IMR-90 (cell line): ENCODE measurements around the gene FAM20A. TPM values are rescaled to one million over a fixed set of nuclear protein-coding genes. Genes with fewer than 3 reads are reported as not detected.

ENCODE experiments used
- ATAC-seq: fragments of 200-7000 bp; cut with Tn5 transposase; 2 replicates; pipeline ENCODE4 v1.9.1; 2020; ENCODE audit warnings: low read depth, mild to moderate bottlenecking, moderate library complexity
- BruUV-seq: library from RNA; stranded (reverse); fragments of 400-500 nt; replicated peaks from 2 replicates; lab custom pipeline; 2021; lab: Mats Ljungman, UMichigan
- CTCF ChIA-PET: fragments of 300-600 bp; formaldehyde crosslinking; extraction: SDS; loops from one replicate; lab custom pipeline; 2021; ENCODE audit warnings: antibody characterized with exemption; lab: Yijun Ruan, JAX
- POLR2A ChIA-PET: fragments of 300-600 bp; sonication (Branson Sonifier 250); formaldehyde crosslinking; loops from one replicate; lab custom pipeline; 2022; ENCODE audit warnings: antibody characterized with exemption; ENCODE audit not compliant: unreplicated experiment; lab: Charles Lee
- DNase-seq: peaks from one replicate; pipeline ENCODE4 v3.0.0; 2013
- H2AFZ ChIP-seq: replicated peaks from 2 replicates; pipeline ENCODE3; 2013; ENCODE audit warnings: low read length, mild to moderate bottlenecking; ENCODE audit not compliant: poor library complexity
- H2AK5ac ChIP-seq: 2 replicates; pipeline ENCODE4 v1.6.1; 2013; ENCODE audit warnings: low read depth, low read length, inconsistent platforms
- H2AK9ac ChIP-seq: replicated peaks from 2 replicates; pipeline ENCODE3; 2013; ENCODE audit warnings: mild to moderate bottlenecking, low read depth, low read length, moderate library complexity; ENCODE audit not compliant: poor library complexity
- H2BK120ac ChIP-seq: 2 replicates; pipeline ENCODE4 v1.6.1; 2013; ENCODE audit warnings: low read depth, low read length, inconsistent platforms
- H2BK15ac ChIP-seq: 3 replicates; pipeline ENCODE4 v1.6.1; 2013; ENCODE audit warnings: low read depth, low read length, inconsistent platforms
- H2BK20ac ChIP-seq: 2 replicates; pipeline ENCODE4 v1.6.1; 2013; ENCODE audit warnings: low read depth, mild to moderate bottlenecking, inconsistent platforms, low read length, moderate library complexity
- H2BK5ac ChIP-seq: 2 replicates; pipeline ENCODE4 v1.6.1; 2013; ENCODE audit warnings: mild to moderate bottlenecking, low read depth, low read length, inconsistent platforms; ENCODE audit not compliant: poor library complexity, severe bottlenecking
- H3K14ac ChIP-seq: replicated peaks from 2 replicates; pipeline ENCODE4 v1.6.1; 2013; ENCODE audit warnings: low read depth, low read length, inconsistent platforms
- H3K18ac ChIP-seq: 2 replicates; pipeline ENCODE4 v1.6.1; 2013; ENCODE audit warnings: low read depth, low read length, control low read depth
- H3K23ac ChIP-seq: 2 replicates; pipeline ENCODE4 v1.6.1; 2013; ENCODE audit warnings: low read depth, low read length, inconsistent platforms
- H3K27ac ChIP-seq: 2 replicates; pipeline ENCODE4 v1.5.1; 2013; ENCODE audit warnings: mild to moderate bottlenecking, control low read depth, low read length; ENCODE audit not compliant: insufficient read depth
- H3K27me3 ChIP-seq: 2 replicates; pipeline ENCODE4 v1.6.1; 2013; ENCODE audit warnings: low read length; ENCODE audit not compliant: control insufficient read depth, insufficient read depth
- H3K36me3 ChIP-seq: 2 replicates; pipeline ENCODE4 v1.6.1; 2013; ENCODE audit warnings: low read length, mixed read lengths; ENCODE audit not compliant: control insufficient read depth, insufficient read depth
- H3K4ac ChIP-seq: 2 replicates; pipeline ENCODE4 v1.6.1; 2013; ENCODE audit warnings: low read depth, low read length, inconsistent platforms
- H3K4me1 ChIP-seq: 2 replicates; pipeline ENCODE4 v1.6.1; 2013; ENCODE audit warnings: low read length, mixed read lengths; ENCODE audit not compliant: control insufficient read depth, insufficient read depth
- H3K4me2 ChIP-seq: 2 replicates; pipeline ENCODE4 v1.6.1; 2013; ENCODE audit warnings: low read depth, mild to moderate bottlenecking, control low read depth, low read length, moderate library complexity
- H3K4me3 ChIP-seq: 2 replicates; pipeline ENCODE4 v1.5.1; 2013; ENCODE audit warnings: low read depth, mild to moderate bottlenecking, control low read depth, low read length, moderate library complexity; ENCODE audit not compliant: insufficient read depth
- H3K56ac ChIP-seq: 2 replicates; pipeline ENCODE4 v1.6.1; 2013; ENCODE audit warnings: low read length, inconsistent platforms; ENCODE audit not compliant: insufficient read depth; ENCODE audit errors: extremely low read depth
- H3K79me1 ChIP-seq, 2 experiments: 2 replicates each; pipeline ENCODE4 v1.6.1; 2013; ENCODE audit warnings: low read length in 2 of 2, inconsistent platforms in 1 of 2, low read depth in 1 of 2
- H3K9ac ChIP-seq: 2 replicates; pipeline ENCODE4 v1.6.1; 2013; ENCODE audit warnings: low read depth, low read length, control low read depth
- H3K9me1 ChIP-seq: 2 replicates; pipeline ENCODE4 v1.6.1; 2013; ENCODE audit warnings: low read length, inconsistent platforms; ENCODE audit not compliant: insufficient read depth
- H3K9me3 ChIP-seq: 2 replicates; pipeline ENCODE4 v1.6.1; 2013; ENCODE audit warnings: low read length; ENCODE audit not compliant: control insufficient read depth, insufficient read depth
- H4K20me1 ChIP-seq: 2 replicates; pipeline ENCODE4 v1.6.1; 2013; ENCODE audit warnings: low read length, inconsistent platforms; ENCODE audit not compliant: insufficient read depth
- H4K5ac ChIP-seq: 2 replicates; pipeline ENCODE4 v1.6.1; 2013; ENCODE audit warnings: mild to moderate bottlenecking, low read depth, low read length, control low read depth
- H4K8ac ChIP-seq, 2 experiments: 2 replicates each; pipeline ENCODE4 v1.6.1; 2013; ENCODE audit warnings: low read depth in 2 of 2, low read length in 2 of 2, control low read depth in 1 of 2, inconsistent platforms in 1 of 2
- H4K91ac ChIP-seq: 2 replicates; pipeline ENCODE4 v1.6.1; 2013; ENCODE audit warnings: low read depth, low read length, inconsistent platforms; ENCODE audit not compliant: insufficient read depth
- BHLHE40 ChIP-seq: fragments of 150-350 bp; IDR thresholded peaks from 2 replicates; pipeline ENCODE4 v1.6.1; 2016; ENCODE audit warnings: mild to moderate bottlenecking, low read depth, low read length
- CEBPB ChIP-seq: IDR thresholded peaks from 2 replicates; pipeline ENCODE4 v1.6.1; 2012; ENCODE audit warnings: low read depth, low read length, improper control_type of control experiment
- CHD1 ChIP-seq: IDR thresholded peaks from 2 replicates; pipeline ENCODE4 v1.6.1; 2012; ENCODE audit warnings: low read depth, low read length, improper control_type of control experiment
- CTCF ChIP-seq: conservative IDR thresholded peaks from 2 replicates; pipeline ENCODE4 v1.5.1; 2012; ENCODE audit warnings: mild to moderate bottlenecking, low read depth, low read length, improper control_type of control experiment
- ELK1 ChIP-seq: fragments of 150-350 bp; IDR thresholded peaks from 2 replicates; pipeline ENCODE4 v1.6.1; 2016; ENCODE audit warnings: low read depth, mild to moderate bottlenecking, low read length, moderate library complexity, borderline replicate concordance
- FOS ChIP-seq: fragments of 150-350 bp; IDR thresholded peaks from 2 replicates; pipeline ENCODE4 v1.6.1; 2016; ENCODE audit warnings: low read depth, low read length
- MAFK ChIP-seq: IDR thresholded peaks from 2 replicates; pipeline ENCODE4 v1.6.1; 2012; ENCODE audit warnings: low read depth, low read length, improper control_type of control experiment
- MAZ ChIP-seq: IDR thresholded peaks from 2 replicates; pipeline ENCODE4 v1.6.1; 2012; ENCODE audit warnings: low read depth, mild to moderate bottlenecking, low read length, improper control_type of control experiment, moderate library complexity, borderline replicate concordance
- MXI1 ChIP-seq: IDR thresholded peaks from 2 replicates; pipeline ENCODE4 v1.6.1; 2012; ENCODE audit warnings: low read depth, mild to moderate bottlenecking, low read length, moderate library complexity, borderline replicate concordance
- NFE2L2 ChIP-seq: fragments of 150-350 bp; IDR thresholded peaks from 2 replicates; pipeline ENCODE4 v1.6.1; 2016; ENCODE audit warnings: low read depth, mild to moderate bottlenecking, low read length
- POLR2A ChIP-seq: IDR thresholded peaks from 2 replicates; pipeline ENCODE4 v1.6.1; 2012; ENCODE audit warnings: mild to moderate bottlenecking, low read depth, low read length
- RAD21 ChIP-seq: IDR thresholded peaks from 2 replicates; pipeline ENCODE4 v1.6.1; 2012; ENCODE audit warnings: low read length, improper control_type of control experiment
- RCOR1 ChIP-seq: IDR thresholded peaks from 2 replicates; pipeline ENCODE4 v1.6.1; 2012; ENCODE audit warnings: mild to moderate bottlenecking, low read length, improper control_type of control experiment; ENCODE audit not compliant: insufficient replicate concordance
- RFX5 ChIP-seq: IDR thresholded peaks from 2 replicates; pipeline ENCODE4 v1.8.0; 2012; ENCODE audit warnings: low read depth, mild to moderate bottlenecking, low read length, moderate library complexity
- SMC3 ChIP-seq: fragments of 150-350 bp; IDR thresholded peaks from 2 replicates; pipeline ENCODE4 v1.6.1; 2016; ENCODE audit warnings: low read depth, mild to moderate bottlenecking, antibody characterized with exemption, low read length, moderate library complexity
- USF2 ChIP-seq: fragments of 150-350 bp; IDR thresholded peaks from 2 replicates; pipeline ENCODE4 v1.6.1; 2017; ENCODE audit warnings: mild to moderate bottlenecking, antibody characterized with exemption, low read length, low read depth
- WGBS, 2 experiments: methylation state at CpG; one replicate each; pipeline versions ENCODE4 v1.1.5 to v1.1.7; 2013; ENCODE audit warnings: missing lambda C conversion rate in 2 of 2; ENCODE audit not compliant: insufficient read length in 1 of 2; ENCODE audit errors: extremely low coverage in 2 of 2; 5-methylcytosine and 5-hydroxymethylcytosine counted together
- dilution Hi-C: fragments of 300-500 bp; cut with HindIII; formaldehyde crosslinking; loops from one replicate; pipeline ENCODE4 v1.14.3; 2018; ENCODE audit warnings: low sequenced_read_pairs; ENCODE audit not compliant: unreplicated experiment
- in situ Hi-C: fragments of 300-500 bp; cut with MboI; formaldehyde crosslinking; loops from 3 replicates; pipeline ENCODE4 v1.14.3; 2019; ENCODE audit warnings: low sequenced_read_pairs, inconsistent platforms, mixed read lengths
- intact Hi-C: fragments of 100-400 bp; cut with micrococcal nuclease; formaldehyde crosslinking; loops from 2 replicates; pipeline ENCODE4 v1.10.0; 2022
- polyA plus RNA-seq, 3 experiments: library from polyadenylated mRNA; depleted of rRNA; stranded (reverse); fragments of >200 nt; gene quantifications; 2 replicates each; pipeline ENCODE4 v1.2.3, GENCODE V29; 2012; ENCODE audit warnings: low replicate concordance in 1 of 3
- total RNA-seq: library from RNA; depleted of rRNA; stranded (reverse); fragments of >200 nt; gene quantifications from 2 replicates; pipeline ENCODE4 v1.2.3, GENCODE V29; 2012

FAM20A gene
- total and polyA plus RNA-seq, 2 of the 4 experiments (the other 2 are of a cell fraction) = not detected

GRCh38 chr17:68560966-68561720, 40.0 kb downstream of the FAM20A start:
- DNase-seq (no peak), ATAC-seq (no peak)
- H3K4me3 ChIP-seq = no peak overlapping the region
- H2AK9ac ChIP-seq = no peak overlapping the region
- WGBS, 2 experiments = no CpG with 5 or more reads among the region's 3 CpGs
- no peaks in the 10 kb centered on the region for H3K79me1 ChIP-seq
- no peaks in the 10 kb centered on the region for H4K20me1 ChIP-seq
- intact Hi-C loops (no loop called here), dilution Hi-C loops (no loop called here), in situ Hi-C loops (no loop called here)
- no peak overlapping the region for H2AK5ac ChIP-seq
- no peaks in the 10 kb centered on the region for H3K4me1 ChIP-seq
- H4K8ac ChIP-seq = no peak overlapping the region
- no peak overlapping the region for H3K18ac ChIP-seq
- no TSS peak for BruUV-seq
- no peak overlapping the region for H2BK120ac ChIP-seq
- H3K27me3 ChIP-seq = peaks cover 4% of the 10 kb centered on the region
- H3K56ac ChIP-seq = no peak overlapping the region
- TF ChIP-seq SMC3 (no peak), MAFK (no peak), CTCF (no peak), NFE2L2 (no peak), POLR2A (no peak), RCOR1 (no peak), BHLHE40 (no peak), CHD1 (no peak), RAD21 (no peak), RFX5 (no peak), ELK1 (no peak), CEBPB (no peak), FOS (no peak), MAZ (no peak), MXI1 (no peak), USF2 (no peak)
- no peak overlapping the region for H4K5ac ChIP-seq
- no peak overlapping the region for H3K23ac ChIP-seq
- H3K9me1 ChIP-seq = no peaks in the 10 kb centered on the region
- H3K9ac ChIP-seq = no peak overlapping the region
- no peak overlapping the region for H2BK5ac ChIP-seq
- ChIA-PET CTCF (interaction anchor here (0.6 kb wide), 1 partner anchor 561 kb away, joined by 3 read pairs; no protein-coding TSS in a partner anchor), POLR2A (no interaction called here)
- H3K9me3 ChIP-seq = no peaks in the 10 kb centered on the region
- H3K4ac ChIP-seq = no peak overlapping the region
- H3K4me2 ChIP-seq = no peak overlapping the region
- H2BK20ac ChIP-seq = no peak overlapping the region
- no peak overlapping the region for H2AFZ ChIP-seq
- no peak overlapping the region for H2BK15ac ChIP-seq
- H3K36me3 ChIP-seq = no peaks in the 10 kb centered on the region
- no peak overlapping the region for H3K27ac ChIP-seq
- H3K14ac ChIP-seq = no peak overlapping the region
- H4K91ac ChIP-seq = no peak overlapping the region
